NCI-H2196 (cell line): ENCODE data around the gene LILRA5.
"Not testable (repeated sequence)": the region's sequence is repeated elsewhere in the genome, so short reads cannot be mapped to it uniquely, and the experiment has no call there.

ENCODE experiments used
- DNase-seq: peaks from one replicate; lab custom pipeline; 2025; ENCODE audit not compliant: unreplicated experiment; lab: John Stamatoyannopoulos, UW

Gene LILRA5

DNA sequence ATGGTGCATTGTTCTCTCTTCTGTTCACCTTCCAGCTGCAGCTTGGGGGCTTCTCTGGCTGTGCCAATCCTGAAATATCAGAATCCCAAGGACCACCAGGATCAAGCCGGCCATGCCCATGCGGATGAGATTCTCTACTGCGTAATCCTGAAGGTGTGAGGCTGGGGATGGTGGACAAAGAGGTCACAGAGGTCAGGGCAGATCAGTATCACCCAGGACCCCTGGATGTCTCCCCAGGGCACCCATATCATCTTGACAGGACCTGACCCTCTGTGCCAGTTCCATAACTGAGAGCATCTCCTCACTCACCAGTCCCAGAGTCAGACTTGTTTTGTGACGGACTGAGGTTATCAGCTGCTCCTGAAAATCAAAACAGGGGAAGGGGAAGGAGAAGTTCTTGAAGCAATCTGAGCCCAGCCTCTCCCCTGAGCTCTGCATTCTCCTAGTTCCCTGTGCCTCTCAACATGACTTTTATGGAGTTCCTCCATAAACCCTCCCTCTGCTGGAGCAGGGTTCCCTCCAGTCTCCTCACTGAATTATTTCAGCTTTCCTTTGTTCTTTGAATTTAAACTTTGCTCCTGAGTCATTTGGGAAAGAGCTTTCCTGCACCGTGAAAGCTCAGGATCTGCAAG lies 5.5 kb downstream of the LILRA5 start:
- DNase-seq = no peak

GRCh38 chr19:54305141-54305540 lies 7.8 kb downstream of the LILRA5 start:
- DNase-seq = no peak

DNA sequence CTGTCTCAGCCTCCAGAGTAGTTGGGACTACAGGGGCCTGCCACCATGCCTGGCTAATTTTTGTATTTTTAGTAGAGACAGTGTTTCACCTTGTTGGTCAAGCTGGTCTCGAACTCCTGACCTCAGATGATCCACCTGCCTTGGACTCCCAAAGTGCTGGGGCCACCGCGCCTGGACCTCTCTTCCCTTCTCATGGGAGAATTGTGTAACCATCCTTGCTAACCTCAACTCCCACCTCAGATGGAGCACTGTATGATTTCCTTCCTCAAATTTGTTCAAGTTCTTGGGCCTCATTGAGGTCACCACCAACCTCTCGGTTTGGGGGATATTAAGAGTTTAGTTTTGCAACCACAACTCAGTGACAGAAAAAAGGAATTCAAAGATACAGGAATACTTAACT lies 10.7 kb downstream of the LILRA5 start:
- DNase-seq = no peak

GRCh38 chr19:54299515-54299914 lies 13.5 kb downstream of the LILRA5 start:
- no peak for DNase-seq

DNA sequence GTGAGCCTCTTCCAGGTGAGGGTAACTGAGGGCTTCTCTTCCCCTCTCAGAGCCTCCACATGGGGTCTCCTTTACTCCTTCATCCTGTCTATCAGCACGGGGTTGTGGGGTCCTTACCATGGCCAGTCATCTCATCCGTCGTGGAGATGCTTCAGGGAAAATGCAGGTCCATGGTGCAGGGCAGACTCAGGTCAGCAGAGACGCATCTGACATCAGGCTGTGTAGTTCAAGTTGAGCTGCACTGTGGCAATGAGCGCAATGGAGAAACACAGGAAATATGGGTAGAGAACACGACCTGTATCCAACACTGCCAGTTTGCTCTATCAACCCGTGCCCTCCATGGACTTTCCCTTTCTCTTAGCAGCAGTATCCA lies 13.9 kb downstream of the LILRA5 start:
- DNase-seq = no peak

- DNase-seq = no peak
Measured at GRCh38 chr19:54298357-54299125, 14.4 kb downstream of the LILRA5 start.

- DNase-seq = no peak
Measured at GRCh38 chr19:54297759-54298305, 15.1 kb downstream of the LILRA5 start.

GRCh38 chr19:54294539-54294938 lies 18.4 kb downstream of the LILRA5 start:
- no peak for DNase-seq

DNA sequence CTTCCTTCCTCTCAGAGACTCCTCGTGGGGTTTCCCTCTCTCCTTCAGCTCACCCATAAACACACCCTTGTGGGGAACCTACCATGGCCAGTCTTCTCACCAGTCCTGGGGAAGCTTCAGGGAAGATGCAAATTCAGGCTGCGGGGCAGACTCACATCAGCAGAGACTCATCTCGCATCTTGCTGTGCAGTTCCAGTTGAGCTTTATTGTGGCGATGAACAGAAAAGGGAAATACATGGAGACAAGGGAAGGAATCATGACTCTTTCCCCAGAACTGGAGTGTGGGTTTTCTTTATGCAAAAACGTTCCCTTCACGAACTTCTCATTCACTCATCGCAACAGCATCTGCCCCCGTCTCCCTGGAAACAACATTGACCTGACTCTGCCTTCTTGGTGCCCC lies 23.8 kb downstream of the LILRA5 start:
- DNase-seq = not testable (repeated sequence)

DNA sequence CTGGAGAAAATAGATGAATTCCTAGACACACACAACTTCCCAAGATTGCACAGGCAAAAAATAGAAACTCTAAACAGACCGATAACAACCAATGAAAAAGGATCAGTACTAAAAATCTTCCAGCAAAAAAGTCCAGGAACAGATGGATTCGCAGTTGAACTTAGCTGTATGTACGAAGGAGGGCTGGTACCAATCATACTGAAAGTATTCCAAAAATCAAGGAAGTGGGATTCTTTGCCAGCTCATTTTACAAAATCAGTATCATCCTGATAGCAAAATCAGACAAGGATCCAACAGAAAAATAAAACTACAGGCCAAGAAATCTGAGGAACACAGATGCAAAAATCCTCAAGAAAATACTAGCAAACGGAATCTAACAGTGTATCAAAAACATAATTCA lies 25.5 kb downstream of the LILRA5 start:
- DNase-seq = no peak

DNA sequence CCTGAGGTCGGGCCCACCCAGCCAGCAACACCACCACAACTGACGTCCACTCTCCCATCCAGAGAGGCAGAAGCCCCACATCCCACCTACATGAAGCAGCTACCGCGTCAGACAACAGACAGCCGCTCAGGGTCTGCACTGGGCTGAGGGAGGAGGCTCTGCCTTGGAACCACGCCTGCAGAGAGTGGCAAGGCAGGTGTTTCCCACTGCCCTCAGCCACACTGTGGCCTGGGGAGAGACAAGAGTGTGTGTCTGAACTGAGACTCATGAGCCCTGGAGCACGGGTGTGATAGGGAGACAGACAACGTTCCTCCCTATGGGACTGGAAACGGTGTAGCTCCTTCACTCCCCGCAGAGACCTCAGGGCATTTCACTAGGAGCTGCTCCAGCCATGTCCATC lies 26.7 kb downstream of the LILRA5 start:
- not testable (repeated sequence) for DNase-seq

- DNase-seq = not testable (repeated sequence)
Measured at GRCh38 chr19:54285427-54286056, 27.4 kb downstream of the LILRA5 start.

GRCh38 chr19:54282686-54283470 lies 30.1 kb downstream of the LILRA5 start:
- no peak for DNase-seq

GRCh38 chr19:54281729-54282075 lies 31.3 kb downstream of the LILRA5 start:
- not testable (repeated sequence) for DNase-seq

DNA sequence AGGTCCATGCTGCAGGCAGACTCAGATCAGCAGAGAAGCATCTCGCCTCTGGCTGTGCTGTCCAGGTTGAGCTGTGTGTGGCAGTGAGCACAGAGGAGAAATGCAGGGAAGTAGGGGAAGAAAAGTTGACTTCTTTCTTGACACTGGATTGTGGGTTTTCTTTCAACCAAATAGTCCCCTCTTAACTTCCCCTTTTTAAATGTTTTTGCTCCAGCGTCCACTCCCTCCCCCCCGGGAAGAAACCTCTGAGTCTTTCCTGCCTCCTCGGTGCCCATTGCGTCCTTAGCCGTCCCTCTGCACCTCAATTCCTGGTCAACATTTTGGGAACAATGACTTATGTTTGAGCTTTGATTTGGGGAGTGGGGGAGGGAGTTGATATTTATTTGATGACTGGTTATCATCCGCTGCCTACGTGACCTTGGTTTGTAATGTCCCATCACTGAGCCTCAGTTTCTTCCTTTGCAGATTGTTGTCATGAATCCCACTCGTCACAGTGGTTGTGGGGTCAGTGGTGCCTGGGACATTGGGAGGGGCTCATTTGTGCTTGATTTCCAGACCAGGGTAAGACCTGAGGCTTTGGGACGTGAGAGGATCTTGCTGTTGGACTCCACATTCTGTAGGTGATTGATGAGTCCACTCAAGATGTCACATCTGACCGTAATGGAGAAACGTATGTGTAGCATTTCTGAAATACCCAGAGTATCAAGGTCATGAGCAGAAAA lies 31.8 kb downstream of the LILRA5 start, which contains the start of gene LILRB2:
TSS of gene LILRB2 (minus strand) at position 104 of the 722 bp plus-strand sequence. CDS start 614 bp downstream, outside the sequence.
- DNase-seq = no peak

GRCh38 chr19:54280441-54280840 lies 32.5 kb downstream of the LILRA5 start:
- DNase-seq = not testable (repeated sequence)

DNA sequence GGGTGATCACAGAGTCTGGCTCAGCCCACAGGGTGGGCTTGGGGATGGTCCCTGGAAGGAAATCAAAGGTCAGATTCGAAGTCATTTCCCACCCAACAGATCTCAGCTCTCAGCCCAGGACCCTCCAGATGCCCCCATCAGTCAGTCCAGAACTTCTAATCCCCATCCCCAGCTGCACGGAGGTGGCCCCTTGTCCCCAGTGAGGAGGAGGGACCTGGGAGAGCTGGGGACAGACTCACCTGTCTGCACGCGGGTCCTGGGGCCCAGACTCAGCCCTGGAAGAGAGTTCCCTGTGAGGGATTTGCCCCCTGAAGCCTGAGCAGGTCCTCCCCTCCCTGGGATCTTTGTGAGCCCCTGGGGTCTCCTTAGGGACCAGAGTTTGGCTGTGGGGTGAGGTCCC lies 32.9 kb downstream of the LILRA5 start:
- DNase-seq = not testable (repeated sequence)

DNA sequence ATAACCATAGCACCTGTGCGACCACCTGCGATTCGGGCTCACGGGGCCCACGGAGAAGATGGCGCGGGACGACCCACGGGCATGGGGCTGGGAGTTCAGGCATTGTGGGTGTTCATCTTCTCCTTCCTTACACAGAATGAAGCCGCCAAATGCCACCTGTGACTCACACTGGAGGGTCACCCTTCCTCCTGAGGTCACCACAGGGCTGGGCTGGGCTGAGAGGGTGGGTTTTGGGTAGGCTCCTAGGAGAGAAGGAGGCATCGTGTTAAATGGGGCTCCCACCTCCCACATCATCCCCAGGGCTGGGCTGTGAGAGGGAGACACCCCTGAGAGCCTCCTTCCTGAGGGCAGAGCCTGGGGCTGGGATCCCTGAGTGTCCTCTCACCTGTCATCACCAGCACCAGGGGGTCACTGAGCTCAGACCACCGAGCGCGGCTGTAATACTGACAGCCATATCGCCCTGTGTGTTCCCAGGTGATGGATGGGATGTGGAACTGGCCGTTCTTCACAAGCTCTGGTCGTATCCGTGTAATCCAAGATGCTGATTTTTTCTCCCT lies 33.5 kb downstream of the LILRA5 start:
- DNase-seq = no peak

DNA sequence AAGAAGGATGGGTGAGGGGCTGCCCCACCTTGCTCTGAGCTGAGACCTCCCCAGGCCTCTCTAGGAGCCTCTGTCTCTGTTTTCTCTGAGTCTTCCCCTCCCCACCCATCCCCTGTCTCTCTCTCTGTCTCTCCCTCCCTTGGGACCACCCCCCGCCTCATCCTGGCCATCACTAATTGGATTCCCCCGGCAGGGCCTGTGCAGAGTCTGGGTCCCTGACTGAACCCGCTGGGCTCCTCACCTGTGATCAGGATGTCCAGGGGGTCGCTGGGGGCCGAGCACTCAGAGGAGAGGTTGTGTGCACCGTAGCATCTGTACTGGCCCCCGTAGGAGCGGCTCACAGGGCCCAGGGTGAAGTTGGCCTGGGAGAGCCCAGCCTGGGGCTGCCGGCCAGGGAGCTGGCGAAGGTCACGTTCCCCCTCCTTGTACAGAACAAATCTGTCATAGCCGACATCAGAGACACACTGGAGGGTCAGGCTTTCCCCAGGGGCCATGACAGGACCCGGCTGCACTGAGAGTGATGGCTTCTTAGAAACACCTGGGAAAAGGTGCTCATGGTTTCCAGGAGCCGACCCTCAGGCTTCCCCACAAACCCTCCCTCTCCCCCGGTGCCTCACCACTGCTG lies 34.3 kb downstream of the LILRA5 start:
- not testable (repeated sequence) for DNase-seq

GRCh38 chr19:54278056-54278455 lies 34.9 kb downstream of the LILRA5 start:
- DNase-seq = not testable (repeated sequence)
